HL-60 (cell line): ENCODE measurements around the gene GREB1.

Experiments used
- DNase-seq, 2 experiments: peaks; one replicate each; pipeline ENCODE4 v3.0.0-alpha.2; 2010 to 2020; ENCODE audit warnings: low read depth in 1 of 2, low spot score in 1 of 2
- H3K27ac ChIP-seq: fragments of 250-450 bp; sonication (Bioruptor Pico); replicated peaks from 2 replicates; pipeline ENCODE4 v1.5.1; 2020; ENCODE audit warnings: mild to moderate bottlenecking, moderate library complexity
- H3K27me3 ChIP-seq: fragments of 250-450 bp; sonication (Bioruptor Pico); 2 replicates; pipeline ENCODE4 v1.5.1; 2021; ENCODE audit warnings: mild to moderate bottlenecking, moderate library complexity; ENCODE audit not compliant: insufficient read depth, poor library complexity, severe bottlenecking
- H3K4me3 ChIP-seq: replicated peaks from 2 replicates; pipeline ENCODE4 v1.5.1; 2011; ENCODE audit warnings: mild to moderate bottlenecking, control low read depth, low read length; ENCODE audit not compliant: insufficient read depth
- CTCF ChIP-seq: IDR thresholded peaks from one replicate; pipeline ENCODE4 v1.5.1; 2011; ENCODE audit warnings: low read length, control low read depth, inconsistent platforms; ENCODE audit not compliant: insufficient read depth
- GABPA ChIP-seq: IDR thresholded peaks from 2 replicates; pipeline ENCODE4 v1.6.1; 2012; ENCODE audit warnings: low read depth
- POLR2AphosphoS5 ChIP-seq: IDR thresholded peaks from 2 replicates; pipeline ENCODE4 v1.6.1; 2012; ENCODE audit warnings: low read depth
- SPI1 ChIP-seq: IDR thresholded peaks from 2 replicates; pipeline ENCODE4 v1.6.1; 2012; ENCODE audit warnings: low read depth, mild to moderate bottlenecking, borderline replicate concordance
- TF ChIP-seq, protein P1 (sequence below): IDR thresholded peaks from 2 replicates; pipeline ENCODE4 v1.6.1; 2012; ENCODE audit warnings: low read depth; ENCODE audit not compliant: insufficient replicate concordance

Gene GREB1

GRCh38 chr2:11585071-11585470 is 51.2 kb downstream of the GREB1 start:
- Histone ChIP-seq H3K27ac (no peak overlapping the region), H3K27me3 (no peaks in the 10 kb centered on the region), H3K4me3 (no peak overlapping the region)
- DNase-seq: no peak
- no peak for TF ChIP-seq POLR2AphosphoS5
- no peak for TF ChIP-seq GABPA
- no peak for TF ChIP-seq SPI1
- TF ChIP-seq, protein P1, sequence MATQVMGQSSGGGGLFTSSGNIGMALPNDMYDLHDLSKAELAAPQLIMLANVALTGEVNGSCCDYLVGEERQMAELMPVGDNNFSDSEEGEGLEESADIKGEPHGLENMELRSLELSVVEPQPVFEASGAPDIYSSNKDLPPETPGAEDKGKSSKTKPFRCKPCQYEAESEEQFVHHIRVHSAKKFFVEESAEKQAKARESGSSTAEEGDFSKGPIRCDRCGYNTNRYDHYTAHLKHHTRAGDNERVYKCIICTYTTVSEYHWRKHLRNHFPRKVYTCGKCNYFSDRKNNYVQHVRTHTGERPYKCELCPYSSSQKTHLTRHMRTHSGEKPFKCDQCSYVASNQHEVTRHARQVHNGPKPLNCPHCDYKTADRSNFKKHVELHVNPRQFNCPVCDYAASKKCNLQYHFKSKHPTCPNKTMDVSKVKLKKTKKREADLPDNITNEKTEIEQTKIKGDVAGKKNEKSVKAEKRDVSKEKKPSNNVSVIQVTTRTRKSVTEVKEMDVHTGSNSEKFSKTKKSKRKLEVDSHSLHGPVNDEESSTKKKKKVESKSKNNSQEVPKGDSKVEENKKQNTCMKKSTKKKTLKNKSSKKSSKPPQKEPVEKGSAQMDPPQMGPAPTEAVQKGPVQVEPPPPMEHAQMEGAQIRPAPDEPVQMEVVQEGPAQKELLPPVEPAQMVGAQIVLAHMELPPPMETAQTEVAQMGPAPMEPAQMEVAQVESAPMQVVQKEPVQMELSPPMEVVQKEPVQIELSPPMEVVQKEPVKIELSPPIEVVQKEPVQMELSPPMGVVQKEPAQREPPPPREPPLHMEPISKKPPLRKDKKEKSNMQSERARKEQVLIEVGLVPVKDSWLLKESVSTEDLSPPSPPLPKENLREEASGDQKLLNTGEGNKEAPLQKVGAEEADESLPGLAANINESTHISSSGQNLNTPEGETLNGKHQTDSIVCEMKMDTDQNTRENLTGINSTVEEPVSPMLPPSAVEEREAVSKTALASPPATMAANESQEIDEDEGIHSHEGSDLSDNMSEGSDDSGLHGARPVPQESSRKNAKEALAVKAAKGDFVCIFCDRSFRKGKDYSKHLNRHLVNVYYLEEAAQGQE: no peak
- no peak for TF ChIP-seq CTCF

DNA sequence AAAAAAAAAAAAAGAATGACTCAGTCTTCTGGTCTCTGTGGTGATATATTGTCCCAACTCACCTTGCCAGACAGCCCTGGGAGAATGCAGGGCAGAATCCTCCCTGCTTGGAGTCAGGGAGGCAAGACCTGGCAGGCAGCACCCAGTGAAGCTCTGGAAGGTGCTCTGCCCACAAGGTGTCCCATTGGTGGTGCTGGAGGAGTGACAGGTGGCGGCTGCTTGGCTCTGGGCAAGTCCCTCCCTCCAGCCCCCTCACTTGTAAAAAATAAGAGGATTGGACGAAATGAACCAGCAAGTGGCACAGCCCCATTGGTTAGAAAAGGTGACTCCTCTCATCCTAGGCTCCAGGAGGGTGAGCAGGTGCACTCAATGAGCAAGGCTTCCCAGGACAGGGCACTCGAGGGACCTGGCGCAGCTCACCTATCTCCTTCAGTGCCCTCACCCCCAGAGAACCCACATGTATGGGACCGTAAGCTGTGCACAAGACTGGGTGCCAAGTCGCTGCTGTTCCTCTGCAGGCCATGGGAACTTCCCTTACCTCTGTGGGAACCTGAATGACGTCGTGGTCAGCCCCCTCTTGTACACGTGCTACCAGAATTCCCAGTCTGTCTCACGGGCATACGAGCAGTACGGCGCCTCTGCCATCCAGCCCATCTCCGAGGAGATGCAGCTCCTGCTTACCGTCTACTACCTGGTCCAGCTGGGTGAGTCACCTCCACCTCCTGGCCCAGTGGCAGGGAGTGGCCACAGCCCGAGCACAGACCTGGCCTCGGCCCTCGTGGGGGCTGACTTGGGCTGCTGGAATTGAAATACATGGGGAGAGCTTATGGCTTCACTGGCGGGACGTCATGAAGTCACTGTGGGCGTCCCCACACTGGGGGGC is 54.6 kb downstream of the GREB1 start:
- Histone ChIP-seq H3K27me3 (no peaks in the 10 kb centered on the region), H3K4me3 (no peak overlapping the region), H3K27ac (no peak overlapping the region)
- TF ChIP-seq, protein P1: no peak
- TF ChIP-seq CTCF (no peak), SPI1 (no peak), GABPA (no peak), POLR2AphosphoS5 (no peak)
- DNase-seq: no peak

DNA sequence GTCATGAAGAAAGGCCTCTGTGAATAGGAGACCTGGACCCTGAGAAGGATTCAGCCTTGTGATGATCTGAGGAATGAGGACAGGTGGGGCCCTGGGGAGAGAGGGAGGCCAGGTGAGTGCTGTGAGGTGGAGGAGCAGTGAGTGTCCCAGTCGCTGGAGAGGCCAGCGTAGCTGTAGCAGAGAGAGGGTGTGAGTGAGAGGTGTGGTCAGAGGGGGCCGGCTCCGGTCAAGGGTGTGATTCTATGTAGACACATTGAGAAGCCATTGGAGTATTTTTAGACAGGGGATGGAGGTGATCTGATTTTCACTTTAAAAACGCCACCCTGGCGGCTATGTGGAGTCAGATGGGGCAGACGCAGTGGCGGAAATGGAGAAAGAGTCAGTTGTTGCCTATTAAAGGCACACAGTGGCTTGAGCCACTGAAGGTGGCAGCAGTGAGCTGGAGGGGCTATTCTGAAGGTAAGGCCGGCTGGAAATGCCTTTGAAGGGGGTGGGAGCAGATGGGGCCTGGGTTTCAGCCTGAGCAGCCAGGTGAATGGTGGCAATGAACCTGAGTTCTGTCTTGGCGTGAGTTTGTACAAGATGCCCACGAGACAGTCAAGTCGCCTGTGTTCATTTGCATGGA is 55.6 kb downstream of the GREB1 start:
- Histone ChIP-seq H3K4me3 (no peak overlapping the region), H3K27me3 (no peaks in the 10 kb centered on the region), H3K27ac (no peak overlapping the region)
- no peak for DNase-seq
- TF ChIP-seq GABPA (no peak), CTCF (no peak), POLR2AphosphoS5 (no peak), SPI1 (no peak)
- TF ChIP-seq, protein P1: no peak
